Epithelial cell of proximal tubule (primary cell): ENCODE measurements around the gene TNFRSF25. TPM values are rescaled to one million over a fixed set of nuclear protein-coding genes. Genes with fewer than 3 reads are reported as not detected.

Experiments
- DNase-seq: peaks from one replicate; pipeline ENCODE4 v3.0.0-alpha.2; 2011; ENCODE audit warnings: low read depth
- H3K4me3 ChIP-seq: 2 replicates; pipeline ENCODE4 v1.5.1; 2011; ENCODE audit warnings: low read depth, mild to moderate bottlenecking, low read length
- total RNA-seq: library from RNA; depleted of rRNA; stranded (reverse); fragments of >200 nt; gene quantifications from 2 replicates; pipeline ENCODE4 v1.2.3, GENCODE V29; 2015
- TF ChIP-seq, protein P1 (sequence below): conservative IDR thresholded peaks from 2 replicates; pipeline ENCODE4 v1.5.1; 2012; ENCODE audit warnings: low read depth, mild to moderate bottlenecking, low read length

The TNFRSF25 gene
- total RNA-seq, 1 donor from 2014 or later = 30.4 TPM

DNA sequence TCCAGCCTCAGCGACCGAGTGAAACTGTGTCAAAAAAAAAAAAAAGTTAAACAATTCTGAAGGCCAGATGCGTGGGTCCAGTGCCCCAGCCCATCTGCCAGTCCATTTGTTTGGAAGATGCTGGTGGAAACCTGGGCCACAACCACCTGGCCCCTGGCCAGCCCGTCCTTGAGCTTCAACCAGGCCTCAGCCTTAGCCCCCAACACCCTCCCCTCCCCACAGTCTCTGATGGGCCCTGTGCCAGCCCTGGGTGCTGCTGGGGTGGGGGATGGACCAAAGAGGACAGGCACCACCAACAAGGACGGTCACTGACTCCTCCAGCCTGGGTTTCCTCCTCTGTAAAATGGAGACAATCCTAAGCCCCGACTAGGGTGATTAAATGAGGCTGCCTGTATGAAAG is 45.1 kb upstream of the TNFRSF25 start:
- TF ChIP-seq, protein P1, sequence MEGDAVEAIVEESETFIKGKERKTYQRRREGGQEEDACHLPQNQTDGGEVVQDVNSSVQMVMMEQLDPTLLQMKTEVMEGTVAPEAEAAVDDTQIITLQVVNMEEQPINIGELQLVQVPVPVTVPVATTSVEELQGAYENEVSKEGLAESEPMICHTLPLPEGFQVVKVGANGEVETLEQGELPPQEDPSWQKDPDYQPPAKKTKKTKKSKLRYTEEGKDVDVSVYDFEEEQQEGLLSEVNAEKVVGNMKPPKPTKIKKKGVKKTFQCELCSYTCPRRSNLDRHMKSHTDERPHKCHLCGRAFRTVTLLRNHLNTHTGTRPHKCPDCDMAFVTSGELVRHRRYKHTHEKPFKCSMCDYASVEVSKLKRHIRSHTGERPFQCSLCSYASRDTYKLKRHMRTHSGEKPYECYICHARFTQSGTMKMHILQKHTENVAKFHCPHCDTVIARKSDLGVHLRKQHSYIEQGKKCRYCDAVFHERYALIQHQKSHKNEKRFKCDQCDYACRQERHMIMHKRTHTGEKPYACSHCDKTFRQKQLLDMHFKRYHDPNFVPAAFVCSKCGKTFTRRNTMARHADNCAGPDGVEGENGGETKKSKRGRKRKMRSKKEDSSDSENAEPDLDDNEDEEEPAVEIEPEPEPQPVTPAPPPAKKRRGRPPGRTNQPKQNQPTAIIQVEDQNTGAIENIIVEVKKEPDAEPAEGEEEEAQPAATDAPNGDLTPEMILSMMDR = no peak
- DNase-seq = no peak
- no peak overlapping the region for H3K4me3 ChIP-seq

DNA sequence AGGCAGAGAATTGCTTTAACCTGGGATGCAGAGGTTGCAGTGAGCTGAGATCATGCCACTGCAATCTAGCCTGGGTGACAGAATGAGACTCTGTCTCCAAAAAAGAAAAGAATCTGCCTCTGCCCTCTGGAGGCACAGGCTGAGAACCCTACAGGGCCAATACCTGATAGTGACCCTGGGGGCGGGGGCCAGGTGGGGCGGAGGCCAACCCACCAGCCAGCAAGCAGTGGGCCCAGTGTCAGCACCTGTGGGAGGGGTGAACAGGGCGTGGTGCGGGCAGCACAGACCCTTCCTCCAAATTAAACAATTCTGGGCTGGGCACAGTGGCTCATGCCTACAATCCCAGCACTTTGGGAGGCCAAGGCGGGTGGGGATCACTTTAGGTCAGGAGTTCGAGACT is 44.5 kb upstream of the TNFRSF25 start:
- TF ChIP-seq, protein P1 = no peak
- no peak for DNase-seq
- H3K4me3 ChIP-seq = no peak overlapping the region

DNA sequence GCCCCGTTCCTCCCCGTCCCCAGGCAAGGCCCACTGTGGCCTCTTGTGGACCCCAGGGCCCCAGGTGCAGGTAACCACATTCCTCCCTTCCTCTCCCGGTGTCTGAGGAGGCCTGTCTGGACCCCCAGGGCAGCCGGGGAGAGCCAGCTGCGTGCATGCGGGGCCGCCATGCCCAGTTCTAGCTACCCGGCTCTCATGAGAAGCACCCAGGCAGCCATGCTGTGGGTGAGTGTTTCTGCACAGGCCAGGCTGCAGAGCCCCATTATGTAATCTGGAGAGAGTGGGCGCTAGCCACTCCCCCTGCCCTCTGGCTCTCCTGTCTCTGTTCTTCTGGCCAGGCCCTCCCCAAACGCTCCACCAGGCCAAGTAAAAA is 43.9 kb upstream of the TNFRSF25 start:
- DNase-seq = no peak
- H3K4me3 ChIP-seq = no peak overlapping the region
- TF ChIP-seq, protein P1 = no peak

DNA sequence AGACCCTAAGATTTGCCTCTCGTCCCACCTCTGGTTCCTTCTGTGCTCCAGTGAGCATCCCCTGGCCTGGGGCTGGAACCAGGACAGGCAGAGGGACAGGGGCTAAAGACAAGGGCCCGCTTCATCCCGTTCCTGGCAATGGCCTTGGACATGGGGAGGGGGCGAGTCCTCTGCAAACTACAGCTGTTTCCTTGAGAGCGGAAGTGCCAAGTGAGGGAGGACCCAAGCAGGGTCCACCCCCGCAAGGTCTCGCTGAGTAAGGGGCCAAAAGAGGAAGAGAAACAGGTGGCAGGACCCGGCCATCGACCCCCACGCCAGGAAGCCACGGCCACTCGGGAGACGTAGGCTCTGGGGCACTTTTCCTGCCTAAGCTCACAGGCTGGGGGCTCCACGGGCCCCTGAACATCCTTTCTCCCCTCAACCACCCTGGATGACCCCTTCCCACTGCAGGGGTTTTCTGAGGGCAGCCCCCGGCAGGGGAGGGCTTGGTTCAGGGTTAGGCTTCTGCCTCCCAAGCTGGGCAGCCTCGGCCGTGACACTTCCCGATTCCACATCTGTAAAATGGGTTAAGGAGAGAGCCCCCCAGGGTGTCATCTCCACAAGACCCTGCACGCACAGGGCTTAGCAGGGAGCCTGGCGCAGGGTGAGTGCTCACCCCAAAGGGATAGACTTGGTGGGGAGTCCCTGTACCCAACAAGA is 43.4 kb upstream of the TNFRSF25 start:
- TF ChIP-seq, protein P1 = no peak
- no peak for DNase-seq
- H3K4me3 ChIP-seq = no peak overlapping the region

DNA sequence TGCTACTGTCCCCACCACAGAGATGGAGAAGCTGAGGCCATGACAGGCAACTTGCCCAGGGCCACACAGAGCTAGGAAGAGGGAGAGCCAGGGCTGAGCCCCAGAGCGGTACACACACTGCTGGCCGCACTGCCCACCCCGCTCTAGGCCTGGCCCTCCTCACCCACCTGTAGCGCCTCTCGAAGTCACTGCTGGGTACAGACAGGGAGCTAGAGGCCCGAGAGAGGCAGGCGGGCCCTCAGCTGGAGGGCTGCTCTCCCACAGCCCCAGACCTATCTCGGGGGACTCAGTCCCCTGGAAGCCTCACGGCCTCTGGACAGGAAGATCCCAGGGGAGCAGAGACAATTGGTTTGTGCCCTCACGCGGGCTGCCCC is 42.8 kb upstream of the TNFRSF25 start:
- H3K4me3 ChIP-seq = no peak overlapping the region
- TF ChIP-seq, protein P1 = no peak
- DNase-seq = no peak

DNA sequence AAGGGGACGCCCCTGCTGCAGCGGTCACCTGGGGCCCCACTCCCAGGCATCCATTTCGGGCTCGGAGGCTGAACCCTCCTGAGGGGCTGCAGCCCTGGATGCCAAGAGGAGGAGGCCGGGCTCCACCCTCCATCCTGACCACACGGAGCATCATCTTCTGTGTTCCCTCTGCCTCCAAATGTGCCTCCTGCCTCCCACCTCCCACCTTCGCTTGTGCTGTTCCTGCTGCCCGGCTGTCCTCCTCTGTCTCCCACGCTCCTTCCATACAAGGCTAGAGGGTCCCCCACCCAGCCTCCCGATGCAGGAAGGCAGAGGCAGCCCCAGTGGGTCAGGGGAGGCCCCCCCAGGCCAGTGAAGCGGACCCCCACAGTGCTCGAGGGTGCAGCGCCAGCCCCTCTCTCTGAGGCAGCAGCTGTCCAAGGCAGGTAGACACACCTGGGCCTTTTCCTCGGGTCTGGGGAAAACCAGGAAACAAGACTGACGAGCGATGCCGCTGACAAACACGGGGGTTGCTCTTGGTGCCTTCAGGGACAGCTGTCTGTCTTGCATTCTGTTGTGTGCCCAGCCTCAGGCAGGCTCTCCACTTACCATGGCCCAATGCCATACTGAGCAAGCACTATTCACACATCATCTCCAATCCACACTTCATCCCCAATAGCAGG is 42.3 kb upstream of the TNFRSF25 start:
- TF ChIP-seq, protein P1 = no peak
- DNase-seq = no peak
- H3K4me3 ChIP-seq = no peak overlapping the region

DNA sequence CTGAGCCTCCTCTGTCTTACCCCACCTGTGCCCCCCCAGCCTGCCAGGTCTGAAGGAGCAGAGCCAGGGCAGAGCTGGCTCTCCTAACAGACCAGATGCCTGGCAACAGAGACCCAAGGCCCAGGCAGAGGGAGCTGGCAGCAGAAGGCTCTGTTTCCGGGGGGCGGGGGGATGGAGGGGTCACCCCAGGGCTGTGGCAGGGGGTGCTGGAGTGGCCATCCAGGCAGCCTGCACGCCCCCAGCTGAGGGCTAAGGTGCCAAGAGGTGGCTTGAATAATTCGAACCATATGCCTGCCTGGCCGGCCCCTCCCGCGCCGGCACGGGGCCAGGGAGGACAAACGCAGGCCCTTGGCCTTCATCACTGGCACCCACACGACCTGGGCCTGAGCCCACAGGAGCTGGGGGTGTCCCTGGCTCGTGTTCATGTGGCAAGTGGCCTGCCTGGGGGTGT is 41.5 kb upstream of the TNFRSF25 start:
- DNase-seq = no peak
- TF ChIP-seq, protein P1 = no peak
- no peak overlapping the region for H3K4me3 ChIP-seq
